ENCODE results near the gene ACOX3.
"Not testable (repeated sequence)": the region's sequence is repeated elsewhere in the genome, so short reads cannot be mapped to it uniquely, and the experiment has no call there.

The ACOX3 gene

GRCh38 chr4:8433136-8433535 is 7.4 kb downstream of the ACOX3 start:
- DNase-seq (ENCODE audit: low spot score): no peak

GRCh38 chr4:8431553-8431952 is 9.0 kb downstream of the ACOX3 start:
- DNase-seq (ENCODE audit: low spot score): no peak

GRCh38 chr4:8428288-8429097 is 12.0 kb downstream of the ACOX3 start:
- DNase-seq (ENCODE audit: low spot score): peak; percentile 77

GRCh38 chr4:8427761-8428287 is 12.7 kb downstream of the ACOX3 start:
- DNase-seq (ENCODE audit: low spot score): no peak

GRCh38 chr4:8427262-8427661 is 13.3 kb downstream of the ACOX3 start:
- no peak for DNase-seq (ENCODE audit: low spot score)

GRCh38 chr4:8422786-8423185 is 17.7 kb downstream of the ACOX3 start:
- no peak for DNase-seq (ENCODE audit: low spot score)

GRCh38 chr4:8422327-8422726 is 18.2 kb downstream of the ACOX3 start:
- DNase-seq (ENCODE audit: low spot score): no peak

GRCh38 chr4:8420151-8420550 is 20.4 kb downstream of the ACOX3 start:
- not testable (repeated sequence) for DNase-seq (ENCODE audit: low spot score)

- DNase-seq (ENCODE audit: low spot score): no peak
These were observed 21.1 kb downstream of the ACOX3 start for GRCh38 chr4:8419222-8420041.

GRCh38 chr4:8417071-8417614 is 23.4 kb downstream of the ACOX3 start:
- DNase-seq (ENCODE audit: low spot score): no peak

GRCh38 chr4:8414377-8414776 is 26.1 kb downstream of the ACOX3 start:
- DNase-seq (ENCODE audit: low spot score): no peak

GRCh38 chr4:8412288-8412687 is 28.2 kb downstream of the ACOX3 start:
- DNase-seq (ENCODE audit: low spot score): no peak

GRCh38 chr4:8411351-8412180 is 29.0 kb downstream of the ACOX3 start:
- DNase-seq (ENCODE audit: low spot score): no peak

- peak; percentile 73 for DNase-seq (ENCODE audit: low spot score)
These were observed 29.8 kb downstream of the ACOX3 start for GRCh38 chr4:8410641-8411271.

GRCh38 chr4:8410066-8410625 is 30.4 kb downstream of the ACOX3 start:
- no peak for DNase-seq (ENCODE audit: low spot score)

GRCh38 chr4:8409264-8410065 is 31.1 kb downstream of the ACOX3 start:
- no peak for DNase-seq (ENCODE audit: low spot score)

GRCh38 chr4:8407756-8408155 is 32.8 kb downstream of the ACOX3 start:
- no peak for DNase-seq (ENCODE audit: low spot score)

- DNase-seq (ENCODE audit: low spot score): no peak
These were observed 33.2 kb downstream of the ACOX3 start for GRCh38 chr4:8407316-8407715.

- DNase-seq (ENCODE audit: low spot score): not testable (repeated sequence)
These were observed 33.6 kb downstream of the ACOX3 start for GRCh38 chr4:8406887-8407286.

- no peak for DNase-seq (ENCODE audit: low spot score)
These were observed 35.0 kb downstream of the ACOX3 start for GRCh38 chr4:8405516-8405875.
